Stimulated activated CD8-positive, alpha-beta memory T cell treated with anti-CD3 and anti-CD28 coated beads, Interleukin-12 subunit alpha, Interleukin-12 subunit beta, amount 100 ng/mL, for 24 hours (primary cell): ENCODE results near the gene NDOR1.

Source experiments
- DNase-seq: peaks from one replicate; pipeline ENCODE4 v3.0.0-alpha.2; 2020; ENCODE audit errors: extremely low read depth

NDOR1 gene

DNA sequence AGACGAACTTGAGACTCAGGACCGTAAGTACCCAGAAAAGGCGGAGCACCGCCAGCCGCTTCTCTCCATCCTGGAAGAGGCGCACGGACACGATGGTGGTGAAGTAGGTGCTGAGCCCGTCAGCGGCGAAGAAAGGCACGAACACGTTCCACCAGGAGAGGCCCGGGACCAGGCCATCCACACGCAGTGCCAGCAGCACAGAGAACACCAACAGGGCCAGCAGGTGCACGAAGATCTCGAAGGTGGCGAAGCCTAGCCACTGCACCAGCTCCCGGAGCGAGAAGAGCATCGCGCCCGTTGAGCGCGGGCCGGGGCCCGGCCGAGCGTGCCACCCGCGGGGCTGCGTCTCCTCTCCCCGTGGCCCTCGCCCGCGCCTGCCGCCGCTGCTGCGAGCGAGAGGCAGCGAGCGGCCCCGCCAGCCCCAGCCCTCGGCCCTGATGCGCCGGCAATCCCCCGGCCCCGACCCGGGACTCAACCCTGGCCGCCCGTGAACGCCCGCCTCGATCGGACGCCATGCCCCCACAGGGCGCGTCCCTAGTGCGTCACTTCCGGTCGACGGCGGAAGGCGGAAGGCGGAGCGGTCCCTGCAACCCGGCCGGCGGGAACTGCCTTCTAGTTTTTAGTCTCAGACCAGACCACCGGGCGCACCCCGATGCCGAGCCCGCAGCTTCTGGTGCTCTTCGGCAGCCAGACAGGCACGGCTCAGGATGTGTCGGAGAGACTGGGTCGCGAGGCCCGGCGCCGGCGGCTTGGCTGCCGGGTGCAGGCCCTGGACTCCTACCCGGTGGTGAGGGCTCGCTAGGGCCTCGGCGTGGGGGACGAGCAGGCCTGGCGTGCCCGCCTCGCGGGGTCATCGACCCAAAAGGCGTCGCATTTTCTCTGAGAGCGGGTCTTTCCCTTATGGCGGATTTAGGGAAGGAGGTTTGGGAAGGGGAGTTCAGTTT lies at the start of gene NDOR1, which contains the start of gene TMEM203:
NDOR1 (plus strand) TSS at position 575 of the 944 bp plus-strand sequence; CDS start at position 653, 78 bp downstream.
TMEM203 (minus strand) TSS at position 523 of the 944 bp plus-strand sequence; CDS start at position 289, 234 bp downstream.
- DNase-seq: peak; percentile 93

DNA sequence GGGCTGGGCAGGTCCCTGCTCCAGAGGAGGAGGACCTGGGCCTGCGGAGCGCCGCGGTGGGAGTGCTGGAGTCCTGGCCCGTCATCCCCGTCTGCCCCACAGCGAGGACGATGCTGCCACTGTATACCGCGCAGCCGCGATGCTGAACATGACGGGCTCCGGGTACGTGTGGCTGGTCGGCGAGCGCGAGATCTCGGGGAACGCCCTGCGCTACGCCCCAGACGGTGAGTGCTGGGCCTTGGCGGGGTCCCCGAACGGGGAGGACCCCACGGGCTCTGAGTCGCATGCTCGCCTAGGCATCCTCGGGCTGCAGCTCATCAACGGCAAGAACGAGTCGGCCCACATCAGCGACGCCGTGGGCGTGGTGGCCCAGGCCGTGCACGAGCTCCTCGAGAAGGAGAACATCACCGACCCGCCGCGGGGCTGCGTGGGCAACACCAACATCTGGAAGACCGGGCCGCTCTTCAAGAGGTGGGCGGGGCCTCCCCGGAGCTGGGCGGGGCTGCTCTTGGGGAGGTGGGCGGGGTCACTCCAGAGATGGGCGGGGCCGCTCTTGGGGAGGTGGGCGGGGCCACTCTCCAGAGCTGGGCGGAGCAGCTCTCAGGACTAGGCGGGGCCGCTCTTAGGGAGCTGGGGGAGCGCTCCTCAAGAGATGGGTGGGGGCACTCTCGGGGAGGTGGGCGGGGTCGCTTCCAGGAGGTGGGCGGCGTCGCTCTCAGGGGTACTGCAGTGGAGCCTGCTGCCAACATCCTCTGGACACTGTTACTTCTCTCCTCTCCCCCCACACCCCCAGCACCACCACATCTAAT lies 48.7 kb upstream of the NDOR1 start:
- peak; percentile 41 for DNase-seq

DNA sequence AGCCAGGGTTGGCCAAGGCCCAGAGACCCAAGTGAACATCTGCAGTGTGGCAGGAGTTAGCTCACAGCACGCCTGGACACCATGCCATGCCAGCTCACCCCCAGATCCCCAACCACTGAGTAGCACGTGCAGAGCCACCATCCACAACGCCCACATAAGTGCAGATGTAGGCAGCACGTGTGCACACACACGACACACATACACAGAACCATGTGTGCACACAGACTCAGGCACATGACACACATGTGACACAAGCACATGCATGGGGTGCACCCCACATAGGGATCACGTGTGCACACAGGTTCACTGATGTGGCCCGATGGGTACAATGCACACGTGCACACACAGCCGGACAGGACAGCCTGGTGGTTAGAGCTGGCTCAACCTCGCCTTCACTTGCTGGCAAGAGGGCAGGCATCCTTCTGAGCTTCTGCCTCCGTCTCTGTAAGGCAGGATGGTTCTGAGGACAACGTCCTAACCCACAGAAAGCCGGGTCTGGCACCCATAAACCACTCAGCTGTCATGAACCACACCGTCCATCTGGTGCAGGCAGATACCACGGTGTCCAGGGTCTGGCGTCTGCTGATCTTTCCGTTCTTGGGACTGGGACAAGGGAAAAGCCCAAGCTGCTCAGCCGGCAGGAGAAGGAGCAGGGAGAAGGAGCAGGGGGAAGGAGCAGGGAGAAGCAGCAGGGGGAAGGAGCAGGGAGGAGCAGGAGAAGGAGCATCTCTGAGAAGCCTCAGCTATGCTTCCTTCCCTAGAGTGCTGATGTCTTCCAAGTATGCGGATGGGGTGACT lies 47.7 kb upstream of the NDOR1 start:
- no peak for DNase-seq

DNA sequence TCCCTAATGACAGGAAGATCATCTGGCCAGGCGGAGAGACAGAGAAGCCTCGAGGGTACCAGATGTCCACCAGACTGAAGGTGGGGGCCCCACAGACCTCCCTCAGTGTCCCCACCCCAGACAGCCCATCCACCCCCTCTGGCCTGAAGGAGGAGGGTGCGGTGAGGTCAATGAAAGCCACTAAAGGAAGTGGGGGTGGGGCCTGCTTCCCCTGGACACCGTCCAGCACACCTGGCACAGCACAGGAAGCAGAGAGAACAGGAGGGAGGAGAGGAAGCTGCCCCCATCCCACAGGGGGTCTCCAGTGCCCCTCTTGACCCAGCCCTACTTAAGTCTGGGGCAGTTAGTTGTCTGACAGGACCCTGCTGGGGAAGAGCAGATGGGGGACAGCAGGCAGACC lies 46.9 kb upstream of the NDOR1 start:
- no peak for DNase-seq

DNA sequence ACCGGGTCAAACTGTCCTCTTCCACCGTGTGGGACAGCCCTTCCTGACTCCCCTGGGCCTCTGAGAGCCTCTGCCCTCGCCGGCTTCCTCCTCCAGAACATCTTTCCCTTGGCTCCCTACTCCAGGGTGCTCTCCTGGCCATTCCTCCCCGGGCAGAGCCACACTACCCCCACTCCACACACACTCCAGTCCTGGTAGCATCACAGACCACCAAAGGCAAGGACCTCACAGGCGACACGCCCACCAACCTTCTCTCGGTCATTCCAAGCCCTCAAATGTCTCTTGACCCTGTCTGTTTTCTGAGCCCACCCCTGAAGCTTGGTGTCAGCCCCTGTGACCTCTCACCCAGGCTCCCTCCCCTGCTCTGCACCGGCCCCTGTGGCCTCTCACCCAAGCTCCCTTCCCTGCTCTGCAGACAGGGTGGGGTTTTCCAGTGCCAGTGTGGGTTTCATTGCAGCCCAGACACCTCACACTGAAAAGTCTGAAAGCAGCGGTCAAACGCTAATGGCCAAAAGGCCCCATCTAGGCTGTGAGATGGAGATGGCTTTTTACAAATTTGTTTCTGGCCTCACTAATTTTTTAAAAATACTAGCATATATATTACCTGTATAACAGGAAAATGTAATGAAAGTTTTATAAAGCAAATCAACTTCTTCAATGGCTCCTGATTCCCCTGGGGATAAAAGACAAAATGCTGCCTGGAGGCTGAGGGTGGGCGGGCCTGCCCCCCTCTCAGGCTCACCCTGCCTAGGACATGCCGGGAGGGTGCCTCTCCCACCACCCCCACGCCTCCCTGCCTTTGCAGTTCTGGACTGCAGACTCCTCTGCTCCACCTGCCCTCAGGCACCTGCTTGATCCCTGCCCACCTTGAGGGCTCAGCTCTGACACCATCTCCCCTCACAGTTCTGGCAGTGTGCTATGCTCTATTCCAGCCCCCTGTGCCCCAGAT lies 46.1 kb upstream of the NDOR1 start:
- DNase-seq: no peak

DNA sequence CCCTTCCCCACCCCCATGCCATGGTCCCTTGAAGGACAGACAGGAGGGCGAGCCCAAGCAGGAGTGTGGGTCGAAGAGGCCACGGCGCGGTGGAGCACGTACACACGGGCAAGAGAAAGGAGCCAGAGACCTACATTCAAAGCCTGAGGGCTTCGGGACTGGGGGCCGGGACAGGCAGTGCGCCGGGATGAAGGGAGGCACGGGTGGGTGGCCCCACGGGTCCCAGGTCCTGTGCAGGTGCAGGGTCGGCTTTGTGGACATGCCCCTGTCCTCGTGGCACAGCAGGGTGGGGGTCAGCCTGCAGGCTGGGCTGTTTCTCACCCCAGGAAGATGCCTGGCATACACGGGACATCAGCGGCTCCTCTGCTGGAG lies 45.5 kb upstream of the NDOR1 start:
- no peak for DNase-seq

DNA sequence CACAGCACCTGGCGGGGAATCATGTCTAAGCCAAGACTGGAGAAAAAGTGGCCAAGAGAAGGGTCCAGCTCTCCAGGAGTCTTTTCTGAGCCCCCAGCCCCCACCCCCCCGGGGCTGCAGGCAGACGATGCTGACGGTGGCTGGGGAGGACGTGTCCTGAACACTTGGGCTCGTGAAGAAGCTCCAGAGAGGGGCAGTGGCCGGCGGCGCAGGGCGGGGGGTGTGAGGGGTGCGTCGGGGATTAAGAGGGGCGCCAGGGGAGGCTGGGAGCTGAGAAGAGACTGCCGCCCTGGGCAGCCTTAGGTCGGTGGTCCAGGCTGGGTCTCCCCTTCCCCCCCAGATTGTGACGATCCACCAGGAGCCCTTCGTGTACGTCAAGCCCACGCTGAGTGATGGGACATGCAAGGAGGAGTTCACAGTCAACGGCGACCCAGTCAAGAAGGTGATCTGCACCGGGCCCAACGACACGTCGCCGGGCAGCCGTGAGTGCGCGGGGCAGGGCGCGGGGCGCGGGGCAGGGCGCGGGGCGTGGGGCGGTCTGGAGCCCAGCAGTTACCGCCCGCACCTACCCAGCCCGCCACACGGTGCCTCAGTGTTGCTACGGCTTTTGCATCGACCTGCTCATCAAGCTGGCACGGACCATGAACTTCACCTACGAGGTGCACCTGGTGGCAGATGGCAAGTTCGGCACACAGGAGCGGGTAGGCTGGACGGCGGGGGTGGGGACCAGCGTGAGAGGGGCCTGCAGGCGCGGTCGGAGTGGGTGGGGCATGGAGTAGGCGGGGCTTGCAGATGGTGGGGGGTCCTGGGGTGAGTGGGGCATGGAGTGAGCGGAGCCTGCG lies 44.6 kb upstream of the NDOR1 start:
- no peak for DNase-seq

DNA sequence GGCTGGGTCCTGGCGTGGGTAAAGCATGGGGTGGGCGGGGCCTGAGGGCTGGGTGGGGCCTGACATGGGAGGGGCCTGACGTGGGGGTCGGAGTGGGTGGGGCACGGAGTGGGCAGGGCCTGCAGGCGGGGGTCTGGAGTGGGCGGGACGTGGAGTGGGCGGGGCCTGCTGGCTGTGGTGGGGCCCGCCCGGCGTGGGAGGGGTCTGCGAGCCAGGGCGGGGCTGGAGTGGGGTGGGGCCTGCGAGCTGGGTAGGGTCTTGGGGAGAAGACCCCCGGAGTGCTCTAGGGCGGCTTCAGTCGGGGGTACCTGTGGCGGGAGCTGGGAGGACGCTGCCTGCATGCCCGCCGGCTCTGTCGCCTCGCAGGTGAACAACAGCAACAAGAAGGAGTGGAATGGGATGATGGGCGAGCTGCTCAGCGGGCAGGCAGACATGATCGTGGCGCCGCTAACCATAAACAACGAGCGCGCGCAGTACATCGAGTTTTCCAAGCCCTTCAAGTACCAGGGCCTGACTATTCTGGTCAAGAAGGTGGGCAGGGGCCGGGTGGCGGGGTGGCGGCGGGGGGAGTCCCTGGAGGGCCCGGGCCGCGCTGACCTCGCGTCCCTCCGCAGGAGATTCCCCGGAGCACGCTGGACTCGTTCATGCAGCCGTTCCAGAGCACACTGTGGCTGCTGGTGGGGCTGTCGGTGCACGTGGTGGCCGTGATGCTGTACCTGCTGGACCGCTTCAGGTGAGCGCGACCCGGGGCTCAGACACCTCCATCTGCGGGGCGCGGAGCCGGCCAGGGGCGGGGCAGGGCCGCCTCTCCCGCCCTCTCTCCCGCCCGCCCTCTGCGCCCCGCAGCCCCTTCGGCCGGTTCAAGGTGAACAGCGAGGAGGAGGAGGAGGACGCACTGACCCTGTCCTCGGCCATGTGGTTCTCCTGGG lies 43.7 kb upstream of the NDOR1 start:
- DNase-seq: no peak

DNA sequence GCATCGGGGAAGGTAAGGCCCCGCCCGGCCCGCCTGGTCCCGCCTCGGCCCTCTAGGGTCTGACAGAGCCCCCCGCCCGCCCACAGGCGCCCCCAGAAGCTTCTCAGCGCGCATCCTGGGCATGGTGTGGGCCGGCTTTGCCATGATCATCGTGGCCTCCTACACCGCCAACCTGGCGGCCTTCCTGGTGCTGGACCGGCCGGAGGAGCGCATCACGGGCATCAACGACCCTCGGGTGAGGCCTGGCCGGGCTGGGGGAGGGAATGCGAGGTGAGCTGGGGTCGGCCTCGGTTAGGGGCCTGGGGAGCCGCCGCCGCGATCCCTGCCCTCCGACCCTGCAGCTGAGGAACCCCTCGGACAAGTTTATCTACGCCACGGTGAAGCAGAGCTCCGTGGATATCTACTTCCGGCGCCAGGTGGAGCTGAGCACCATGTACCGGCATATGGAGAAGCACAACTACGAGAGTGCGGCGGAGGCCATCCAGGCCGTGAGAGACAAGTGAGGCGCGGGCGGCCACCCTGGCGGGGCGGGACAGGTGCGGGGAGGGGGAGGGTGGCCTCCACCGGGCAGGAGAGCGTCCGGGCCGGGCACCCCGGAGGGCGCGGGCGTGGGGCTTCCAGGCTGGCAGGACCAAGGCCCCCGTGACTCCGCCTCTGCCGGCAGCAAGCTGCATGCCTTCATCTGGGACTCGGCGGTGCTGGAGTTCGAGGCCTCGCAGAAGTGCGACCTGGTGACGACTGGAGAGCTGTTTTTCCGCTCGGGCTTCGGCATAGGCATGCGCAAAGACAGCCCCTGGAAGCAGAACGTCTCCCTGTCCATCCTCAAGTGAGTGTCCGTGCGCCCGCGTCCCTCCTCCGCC lies 42.8 kb upstream of the NDOR1 start:
- DNase-seq: no peak

DNA sequence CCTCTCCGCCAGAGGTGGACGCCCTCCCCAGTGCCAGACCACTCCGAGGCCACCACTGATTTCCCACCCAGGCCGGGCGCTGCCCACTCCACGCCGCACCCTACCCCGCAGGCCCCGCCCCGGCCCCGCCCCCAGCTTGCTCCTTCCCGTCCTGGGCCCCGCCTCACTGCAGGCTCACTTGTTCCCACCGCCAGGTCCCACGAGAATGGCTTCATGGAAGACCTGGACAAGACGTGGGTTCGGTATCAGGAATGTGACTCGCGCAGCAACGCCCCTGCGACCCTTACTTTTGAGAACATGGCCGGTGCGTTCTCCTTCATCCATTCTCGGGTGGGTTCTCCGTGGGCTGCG lies 42.2 kb upstream of the NDOR1 start:
- DNase-seq: no peak

DNA sequence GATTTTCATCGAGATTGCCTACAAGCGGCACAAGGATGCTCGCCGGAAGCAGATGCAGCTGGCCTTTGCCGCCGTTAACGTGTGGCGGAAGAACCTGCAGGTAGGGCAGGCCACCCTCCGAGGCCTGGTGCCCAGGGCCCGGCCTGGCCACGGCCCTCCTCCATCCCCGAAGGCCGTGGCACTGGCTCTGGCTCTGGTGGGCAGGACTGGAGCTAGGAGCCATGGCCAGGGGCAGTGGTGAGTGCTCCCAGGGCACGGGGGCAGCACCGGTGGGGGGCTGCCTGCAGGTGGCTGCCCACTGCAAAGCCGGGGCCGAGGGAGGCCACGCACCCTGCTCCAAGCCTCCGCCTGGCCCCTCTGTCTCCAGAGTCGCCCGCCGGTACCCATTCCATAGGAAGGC lies 41.7 kb upstream of the NDOR1 start:
- DNase-seq: no peak

DNA sequence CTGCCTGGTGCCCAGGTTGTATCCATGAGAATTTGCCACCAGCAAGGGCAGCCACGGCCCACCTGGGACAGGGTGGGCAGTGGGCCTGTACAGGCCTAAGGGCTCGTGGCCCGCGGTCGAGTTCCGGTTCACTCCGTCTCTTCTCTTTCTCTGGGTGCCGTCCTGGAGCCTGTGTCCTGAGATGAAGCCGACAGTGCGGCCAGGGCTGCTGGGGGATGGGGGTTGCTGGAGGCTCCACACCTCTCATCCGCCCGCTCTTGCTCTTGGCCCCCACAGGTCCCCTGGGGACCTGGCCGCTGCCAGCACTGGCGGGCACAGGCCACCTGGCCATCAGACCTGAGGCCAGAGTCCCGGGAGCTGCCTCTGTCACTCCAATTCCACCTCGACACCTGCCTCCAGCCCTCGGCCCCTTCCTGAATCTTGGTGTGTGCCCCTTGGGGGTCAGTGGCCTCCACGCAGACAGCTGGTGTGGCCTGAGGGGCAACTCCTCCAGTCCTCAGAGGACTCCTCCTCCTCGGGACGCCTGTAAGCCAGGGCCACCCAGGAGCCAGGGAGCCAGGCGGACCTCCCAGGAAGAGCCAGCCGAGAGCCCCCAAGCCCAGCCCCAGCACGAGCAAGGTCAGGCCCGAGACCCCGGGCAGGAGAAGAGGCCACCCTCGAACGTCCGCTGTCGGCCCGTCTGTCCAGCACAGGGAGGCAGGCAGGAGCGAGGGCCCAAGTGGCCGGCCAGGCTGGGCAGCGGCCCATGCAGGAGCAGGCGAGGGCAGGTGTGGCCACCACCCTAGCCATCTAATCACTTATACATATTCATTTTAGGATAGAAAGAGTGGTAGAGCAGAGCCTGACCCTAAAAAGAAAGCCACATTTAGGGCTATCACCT lies 40.9 kb upstream of the NDOR1 start:
- no peak for DNase-seq

DNA sequence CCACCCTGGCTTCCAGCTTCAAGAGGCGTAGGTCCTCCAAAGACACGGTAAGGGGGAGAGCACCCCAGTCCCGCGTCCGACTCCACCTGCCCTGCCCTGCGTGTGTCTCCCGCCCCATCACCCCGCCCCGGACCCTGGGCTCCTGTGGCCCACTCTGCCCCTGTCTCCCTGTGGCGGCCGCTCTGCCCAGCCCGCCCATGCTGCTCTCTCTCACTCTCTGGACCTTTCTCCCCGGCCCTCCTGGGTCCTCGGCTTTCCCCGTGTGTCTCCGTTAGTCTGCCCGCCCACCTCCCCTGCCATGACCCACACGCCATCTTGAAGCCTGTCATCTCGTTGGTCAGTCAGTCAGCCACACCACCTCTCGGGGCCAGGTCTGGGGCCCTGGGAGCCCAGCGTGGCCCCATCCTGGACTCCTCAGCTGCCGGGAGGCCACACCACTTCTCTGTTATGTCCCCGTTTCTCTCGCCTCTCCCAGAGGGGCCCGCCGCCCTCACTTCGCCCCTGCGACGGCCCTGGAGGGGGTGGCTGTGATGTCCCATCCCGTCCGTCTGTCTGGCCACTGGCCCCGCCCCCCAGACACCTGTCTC lies 40.2 kb upstream of the NDOR1 start:
- no peak for DNase-seq

DNA sequence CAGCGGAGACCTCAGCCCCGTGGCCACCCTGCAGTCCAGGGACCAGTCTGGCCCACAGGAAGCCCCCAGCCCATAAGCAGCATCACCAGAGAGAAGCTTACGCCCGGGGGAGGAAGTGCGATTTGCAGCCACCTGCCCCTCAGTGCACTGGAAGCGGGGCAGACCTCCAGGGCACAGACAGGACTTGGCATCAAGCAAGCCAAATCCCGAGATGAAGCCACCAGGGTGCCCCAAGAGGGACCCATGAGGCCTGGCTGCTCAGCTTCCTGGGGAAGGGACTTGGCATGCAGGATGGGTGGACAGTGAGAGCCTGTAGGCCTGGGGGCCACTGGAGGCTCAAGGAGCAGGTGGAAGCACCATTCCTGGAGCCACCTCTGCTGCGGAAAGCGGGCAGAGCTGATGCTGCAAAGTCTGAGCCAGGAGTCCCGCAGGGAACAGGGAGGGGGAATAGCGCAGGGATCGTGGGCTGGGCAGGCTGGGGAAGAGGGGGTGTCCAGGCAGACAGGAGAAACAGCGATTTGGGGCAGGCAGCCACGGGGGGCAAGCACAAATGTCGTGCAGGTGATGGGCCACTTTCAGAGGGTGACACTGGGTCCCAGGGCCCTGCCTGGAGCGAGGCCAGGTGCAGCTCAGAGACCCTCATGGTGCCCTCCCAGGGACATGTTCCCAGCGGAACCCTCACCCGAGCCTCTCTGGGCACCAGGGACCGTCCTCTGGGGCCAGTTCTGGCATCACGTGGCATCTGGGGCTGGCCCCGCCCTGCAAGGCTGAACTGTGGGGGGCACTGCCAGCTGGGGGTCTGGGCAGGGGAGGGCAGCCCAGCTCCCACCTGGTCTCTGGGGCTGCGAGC lies 38.9 kb upstream of the NDOR1 start:
- DNase-seq: no peak

DNA sequence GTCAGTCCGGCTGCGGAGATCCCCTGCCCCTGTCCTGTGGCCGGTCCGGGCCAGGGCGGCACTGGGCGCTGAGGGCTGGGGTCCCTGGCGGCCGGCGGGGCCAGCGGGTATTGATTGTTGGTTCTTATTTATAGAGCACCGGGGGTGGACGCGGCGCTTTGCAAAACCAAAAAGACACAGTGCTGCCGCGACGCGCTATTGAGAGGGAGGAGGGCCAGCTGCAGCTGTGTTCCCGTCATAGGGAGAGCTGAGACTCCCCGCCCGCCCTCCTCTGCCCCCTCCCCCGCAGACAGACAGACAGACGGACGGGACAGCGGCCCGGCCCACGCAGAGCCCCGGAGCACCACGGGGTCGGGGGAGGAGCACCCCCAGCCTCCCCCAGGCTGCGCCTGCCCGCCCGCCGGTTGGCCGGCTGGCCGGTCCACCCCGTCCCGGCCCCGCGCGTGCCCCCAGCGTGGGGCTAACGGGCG lies 38.2 kb upstream of the NDOR1 start:
- no peak for DNase-seq
